NCI-H2107 (cell line): Measurements from ENCODE around the gene ZNF683.
"Not testable (repeated sequence)": the region's sequence is repeated elsewhere in the genome, so short reads cannot be mapped to it uniquely, and the experiment has no call there.

Experiments used
- DNase-seq: peaks from one replicate; lab custom pipeline; 2025; lab: John Stamatoyannopoulos, UW

Gene ZNF683

DNA sequence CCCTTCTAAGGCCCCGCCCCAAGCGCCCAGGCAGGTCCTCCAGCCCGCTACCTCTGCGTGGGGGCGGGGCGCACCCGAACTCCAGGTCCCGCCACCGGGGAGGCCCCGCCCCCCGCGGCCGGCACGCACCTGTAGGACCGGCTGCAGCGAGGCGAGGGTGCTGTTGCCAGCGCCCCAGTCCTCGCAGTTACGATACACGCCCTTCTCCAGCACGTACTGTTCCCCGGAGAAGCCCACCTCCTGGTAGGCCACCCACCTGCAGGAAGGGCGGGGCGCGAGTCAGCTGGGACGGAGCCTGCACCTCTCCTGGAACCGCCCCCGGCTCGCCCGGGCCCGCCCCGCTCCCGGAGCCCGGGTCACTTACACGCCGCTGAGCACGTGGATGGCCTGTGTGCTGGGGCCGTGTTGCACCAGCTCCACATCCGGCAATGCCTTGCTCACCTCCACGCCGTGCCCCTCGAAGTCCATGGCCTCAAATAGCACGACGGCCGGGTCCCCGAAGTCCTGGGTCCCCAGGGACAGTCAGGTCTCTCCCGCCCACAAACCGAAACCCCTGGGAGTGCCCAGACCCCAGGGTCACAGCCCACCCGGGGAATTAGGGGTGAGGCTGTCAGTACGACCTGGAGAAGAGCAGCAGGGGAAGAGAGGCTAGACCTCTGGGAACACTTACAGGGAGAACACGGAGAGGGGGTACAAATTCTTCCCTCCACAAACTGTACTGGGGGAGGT lies 35.9 kb downstream of the ZNF683 start:
- peak; percentile 91 for DNase-seq

- no peak for DNase-seq
These were observed 36.6 kb downstream of the ZNF683 start for GRCh38 chr1:26335774-26336476.

- not testable (repeated sequence) for DNase-seq
These were observed 39.2 kb downstream of the ZNF683 start for GRCh38 chr1:26333312-26333711.

DNA sequence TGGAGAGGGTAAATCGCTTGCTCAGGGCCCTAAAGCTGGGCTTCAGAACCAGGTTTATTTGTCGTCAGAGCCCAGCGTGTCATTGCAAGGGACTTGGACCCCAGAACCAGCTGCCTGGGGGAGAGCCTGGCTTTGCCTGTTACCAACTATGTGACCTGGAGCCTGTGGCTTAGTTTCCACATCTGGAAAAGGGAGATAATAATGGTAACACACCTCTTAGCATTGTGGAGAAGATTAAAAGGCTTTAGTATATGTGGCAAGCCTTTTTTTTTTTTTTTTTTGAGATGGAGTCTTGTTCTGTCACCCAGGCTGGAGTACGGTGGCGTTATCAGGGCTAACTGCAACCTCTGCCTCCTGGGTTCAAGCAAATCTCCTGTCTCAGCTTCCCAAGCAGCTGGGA lies 42.3 kb downstream of the ZNF683 start:
- DNase-seq: no peak

DNA sequence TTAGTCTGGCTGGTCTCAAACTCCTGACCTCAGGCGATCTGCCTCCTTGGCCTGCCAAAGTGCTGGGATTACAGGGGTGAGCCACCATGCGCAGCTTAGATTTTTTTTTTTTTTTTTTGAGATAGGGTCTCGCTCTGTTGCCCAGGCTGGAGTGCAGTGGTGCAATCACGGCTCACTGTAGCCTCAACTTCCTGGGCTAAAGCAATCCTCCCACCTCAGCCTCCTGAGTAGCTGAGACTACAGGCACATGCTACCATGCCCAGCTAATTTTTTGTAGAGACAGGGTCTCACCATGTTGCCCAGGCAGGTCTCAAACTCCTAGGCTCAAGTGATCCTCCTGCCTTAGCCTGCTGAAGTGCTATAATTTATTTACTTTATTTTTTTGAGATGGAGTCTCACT lies 43.2 kb downstream of the ZNF683 start:
- DNase-seq: not testable (repeated sequence)

- DNase-seq: no peak
These were observed 44.0 kb downstream of the ZNF683 start for GRCh38 chr1:26328597-26328996.

GRCh38 chr1:26327956-26328362 lies 44.6 kb downstream of the ZNF683 start:
- peak; percentile 32 for DNase-seq

DNA sequence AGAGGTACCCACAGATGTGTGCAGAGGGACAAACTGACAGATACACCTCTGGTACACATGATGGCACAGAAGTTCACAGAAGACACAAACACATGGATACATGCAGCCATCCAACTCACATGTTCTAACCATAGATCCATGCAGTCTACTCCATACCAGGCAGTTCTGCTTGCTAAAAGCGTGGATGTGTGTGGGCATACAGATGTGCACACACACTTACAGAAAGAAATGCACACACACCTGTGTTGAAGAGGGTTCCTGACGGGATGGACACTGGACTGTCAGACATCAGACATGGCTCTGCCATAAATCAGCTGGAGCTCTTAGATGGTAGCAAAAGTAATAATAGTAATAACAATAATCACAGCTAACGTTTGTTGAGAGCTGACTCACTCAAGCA lies 48.0 kb downstream of the ZNF683 start:
- no peak for DNase-seq

DNA sequence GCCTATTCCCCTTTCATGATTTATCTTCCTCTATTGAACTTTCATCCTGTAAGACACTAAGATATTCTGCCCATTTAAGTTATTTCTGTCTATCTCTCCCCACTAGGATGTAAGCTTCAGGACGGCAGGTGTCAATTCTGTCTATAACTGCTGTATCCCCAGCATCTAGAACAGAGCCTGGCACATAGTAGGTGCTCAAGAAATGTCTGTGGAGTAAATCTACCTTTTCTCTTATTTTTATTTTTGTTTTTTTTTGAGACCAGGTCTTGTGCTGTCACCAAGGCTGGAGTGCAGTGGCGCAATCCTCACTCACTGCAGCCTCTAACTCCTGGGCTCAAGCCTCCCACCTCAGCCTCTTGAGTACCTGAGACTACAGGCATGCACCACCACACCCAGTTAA lies 49.2 kb downstream of the ZNF683 start:
- DNase-seq: no peak

DNA sequence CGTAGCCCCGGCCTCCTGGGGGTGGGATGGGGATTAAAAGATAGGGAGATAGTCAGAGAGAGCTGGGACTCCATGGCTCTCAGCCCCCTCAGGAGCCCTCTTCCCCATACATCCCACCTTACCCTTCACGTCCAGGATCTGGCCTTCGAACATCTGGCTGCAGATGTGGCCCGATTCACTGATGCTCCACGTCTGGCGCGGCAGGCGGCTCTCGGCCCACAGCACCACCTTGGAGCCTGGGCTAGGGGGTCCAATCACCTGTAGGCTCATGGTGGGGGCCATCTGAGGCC lies 50.6 kb downstream of the ZNF683 start:
- no peak for DNase-seq

- peak; percentile 83 for DNase-seq
These were observed 51.1 kb downstream of the ZNF683 start for GRCh38 chr1:26321315-26322041.

GRCh38 chr1:26320896-26321295 lies 51.7 kb downstream of the ZNF683 start:
- DNase-seq: no peak

DNA sequence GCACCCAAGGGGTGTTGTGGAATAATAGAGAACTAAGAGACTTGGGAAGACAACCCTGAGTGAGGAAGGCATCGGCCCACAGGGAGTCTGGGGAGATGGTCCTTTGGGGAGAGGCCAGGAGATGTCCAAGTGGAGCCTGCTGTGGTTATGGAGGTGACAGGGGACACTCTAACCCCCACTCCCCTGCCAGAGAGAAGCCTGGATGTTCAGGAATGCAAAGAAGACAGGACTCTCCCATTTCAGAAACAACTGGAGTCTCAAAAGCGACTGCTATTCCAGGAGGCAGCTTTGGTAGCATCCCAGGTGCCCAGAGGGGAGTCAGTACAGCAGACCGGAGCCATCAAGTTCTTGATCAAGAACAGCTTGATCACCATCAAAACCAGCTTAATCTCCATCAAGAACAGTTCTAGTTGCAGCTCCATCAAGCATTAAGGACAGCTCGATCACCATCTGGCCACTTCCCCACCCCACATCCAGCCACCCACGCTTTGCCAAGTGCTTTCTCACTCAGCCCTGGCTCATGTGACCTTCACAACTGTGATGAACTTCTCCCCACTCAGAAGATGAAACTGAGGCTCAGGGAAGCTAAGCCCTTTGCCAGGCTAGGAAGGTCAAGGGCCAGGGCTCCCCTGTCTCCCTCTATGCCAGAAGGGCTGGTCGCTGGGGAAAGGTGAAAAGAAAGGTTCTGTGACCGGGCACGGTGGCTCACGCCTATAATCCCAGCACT lies 54.0 kb downstream of the ZNF683 start:
- DNase-seq: no peak

DNA sequence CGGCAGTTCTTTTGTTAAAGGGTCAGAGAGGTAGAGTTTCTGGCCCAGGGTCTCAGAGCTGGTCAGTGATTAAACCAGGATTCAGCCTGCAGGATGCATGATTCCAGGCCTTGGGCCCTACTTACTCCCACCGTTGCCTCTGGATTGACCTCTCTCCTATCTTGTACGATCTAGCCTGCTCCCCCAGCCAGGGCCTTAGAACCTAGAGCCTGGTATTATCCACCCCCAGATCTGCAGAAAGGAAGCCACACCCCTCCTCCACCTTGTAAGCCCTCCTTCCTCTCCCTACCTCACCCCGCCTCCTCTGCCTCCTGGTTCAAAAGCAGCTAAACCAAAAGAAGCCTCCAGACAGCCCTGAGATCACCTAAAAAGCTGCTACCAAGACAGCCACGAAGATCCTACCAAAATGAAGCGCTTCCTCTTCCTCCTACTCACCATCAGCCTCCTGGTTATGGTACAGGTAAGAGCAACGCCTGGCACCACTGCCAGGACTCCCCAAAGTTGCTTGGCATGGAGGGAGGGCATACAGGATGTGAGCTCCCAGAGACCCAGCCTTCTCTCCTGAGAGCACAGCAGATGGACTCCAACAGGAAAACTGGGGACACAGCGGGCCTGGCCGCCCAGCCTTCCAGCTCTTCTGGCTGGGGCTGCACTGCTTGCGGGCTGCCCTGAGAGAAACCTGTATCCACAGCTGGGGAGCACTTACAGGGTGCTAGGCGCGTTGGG lies 54.8 kb downstream of the ZNF683 start, which contains the start of gene CD52:
Gene CD52 (plus strand): TSS at position 347 of the 726 bp plus-strand sequence. CDS start 60 bp downstream, at position 407.
- no peak for DNase-seq

DNA sequence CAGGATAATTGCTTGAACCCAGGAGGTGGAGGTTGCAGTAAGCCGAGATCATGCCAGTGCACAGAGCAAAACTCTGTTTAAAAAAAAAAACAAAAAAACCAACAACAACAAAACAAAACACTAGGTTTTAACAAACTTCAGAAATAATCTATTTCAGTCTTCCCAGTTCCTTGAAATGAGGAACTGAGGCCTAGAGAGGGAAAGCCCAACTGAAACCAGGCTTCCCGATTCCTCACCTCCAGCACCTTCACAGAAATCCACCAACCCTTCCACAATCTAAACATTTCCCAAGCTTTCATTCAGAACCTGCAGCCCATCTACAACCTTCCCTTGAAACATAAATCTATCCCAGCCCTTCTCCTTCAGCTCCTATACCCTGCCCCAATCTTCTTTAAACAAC lies 55.4 kb downstream of the ZNF683 start:
- DNase-seq: no peak

GRCh38 chr1:26315874-26316850 lies 56.4 kb downstream of the ZNF683 start:
- no peak for DNase-seq

- DNase-seq: no peak
These were observed 58.0 kb downstream of the ZNF683 start for GRCh38 chr1:26314501-26314900.
